HL-60 (cell line): ENCODE measurements around the gene TTC13.
A peak's percentile ranks its signal among the peaks of the same experiment; 100 is the strongest.

ENCODE experiments used
- DNase-seq, 2 experiments: peaks; one replicate each; pipeline ENCODE4 v3.0.0-alpha.2; 2010 to 2020; ENCODE audit warnings: low read depth in 1 of 2, low spot score in 1 of 2
- H3K27ac ChIP-seq: fragments of 250-450 bp; sonication (Bioruptor Pico); replicated peaks from 2 replicates; pipeline ENCODE4 v1.5.1; 2020; ENCODE audit warnings: mild to moderate bottlenecking, moderate library complexity
- H3K27me3 ChIP-seq: fragments of 250-450 bp; sonication (Bioruptor Pico); 2 replicates; pipeline ENCODE4 v1.5.1; 2021; ENCODE audit warnings: mild to moderate bottlenecking, moderate library complexity; ENCODE audit not compliant: insufficient read depth, poor library complexity, severe bottlenecking
- H3K4me3 ChIP-seq: replicated peaks from 2 replicates; pipeline ENCODE4 v1.5.1; 2011; ENCODE audit warnings: mild to moderate bottlenecking, control low read depth, low read length; ENCODE audit not compliant: insufficient read depth
- CTCF ChIP-seq: IDR thresholded peaks from one replicate; pipeline ENCODE4 v1.5.1; 2011; ENCODE audit warnings: low read length, control low read depth, inconsistent platforms; ENCODE audit not compliant: insufficient read depth
- GABPA ChIP-seq: IDR thresholded peaks from 2 replicates; pipeline ENCODE4 v1.6.1; 2012; ENCODE audit warnings: low read depth
- POLR2AphosphoS5 ChIP-seq: IDR thresholded peaks from 2 replicates; pipeline ENCODE4 v1.6.1; 2012; ENCODE audit warnings: low read depth
- REST ChIP-seq: IDR thresholded peaks from 2 replicates; pipeline ENCODE4 v1.6.1; 2012; ENCODE audit warnings: low read depth; ENCODE audit not compliant: insufficient replicate concordance
- SPI1 ChIP-seq: IDR thresholded peaks from 2 replicates; pipeline ENCODE4 v1.6.1; 2012; ENCODE audit warnings: low read depth, mild to moderate bottlenecking, borderline replicate concordance

Gene TTC13

GRCh38 chr1:230917284-230918135, 61.2 kb downstream of the TTC13 start:
- peak; percentile 17 to 71 for DNase-seq
- Histone ChIP-seq H3K27ac (no peak overlapping the region), H3K4me3 (no peak overlapping the region), H3K27me3 (no peaks in the 10 kb centered on the region)
- TF ChIP-seq CTCF (peak; percentile 68), REST (no peak)

GRCh38 chr1:230916587-230917283, 61.9 kb downstream of the TTC13 start:
- TF ChIP-seq POLR2AphosphoS5 (no peak), REST (no peak), CTCF (no peak), GABPA (no peak), SPI1 (no peak)
- no peak for DNase-seq
- Histone ChIP-seq H3K27ac (no peak overlapping the region), H3K4me3 (no peak overlapping the region), H3K27me3 (no peaks in the 10 kb centered on the region)

- no peak overlapping the region for H3K27ac ChIP-seq
- H3K4me3 ChIP-seq, result no peak overlapping the region
- TF ChIP-seq SPI1 (no peak), POLR2AphosphoS5 (no peak), CTCF (no peak), REST (no peak), GABPA (no peak)
- no peak for DNase-seq
- no peaks in the 10 kb centered on the region for H3K27me3 ChIP-seq
Measured at GRCh38 chr1:230915078-230915477, 63.6 kb downstream of the TTC13 start.
